Coronary artery (tissue), 2 donors: Measurements from ENCODE around the gene TMEM17.
"Not testable (repeated sequence)": the region's sequence is repeated elsewhere in the genome, so short reads cannot be mapped to it uniquely, and the experiment has no call there.

ENCODE experiments used
- DNase-seq: peaks from one replicate; pipeline ENCODE4 v3.0.0-alpha.2; 2017; ENCODE audit warnings: low spot score
- H3K27ac ChIP-seq, 2 donors: fragments of 200-600 bp; sonication (generic); one replicate each; pipeline ENCODE4 v1.5.1; 2016 to 2019
- H3K4me3 ChIP-seq: fragments of 200-600 bp; sonication (generic); 2 replicates; pipeline ENCODE4 v1.5.1; 2016; ENCODE audit warnings: mild to moderate bottlenecking, moderate library complexity
- TF ChIP-seq, protein P1 (sequence below): fragments of 200-600 bp; sonication (generic); IDR thresholded peaks from one replicate; pipeline ENCODE4 v1.5.1; 2019; ENCODE audit warnings: antibody characterized with exemption

TMEM17 gene

DNA sequence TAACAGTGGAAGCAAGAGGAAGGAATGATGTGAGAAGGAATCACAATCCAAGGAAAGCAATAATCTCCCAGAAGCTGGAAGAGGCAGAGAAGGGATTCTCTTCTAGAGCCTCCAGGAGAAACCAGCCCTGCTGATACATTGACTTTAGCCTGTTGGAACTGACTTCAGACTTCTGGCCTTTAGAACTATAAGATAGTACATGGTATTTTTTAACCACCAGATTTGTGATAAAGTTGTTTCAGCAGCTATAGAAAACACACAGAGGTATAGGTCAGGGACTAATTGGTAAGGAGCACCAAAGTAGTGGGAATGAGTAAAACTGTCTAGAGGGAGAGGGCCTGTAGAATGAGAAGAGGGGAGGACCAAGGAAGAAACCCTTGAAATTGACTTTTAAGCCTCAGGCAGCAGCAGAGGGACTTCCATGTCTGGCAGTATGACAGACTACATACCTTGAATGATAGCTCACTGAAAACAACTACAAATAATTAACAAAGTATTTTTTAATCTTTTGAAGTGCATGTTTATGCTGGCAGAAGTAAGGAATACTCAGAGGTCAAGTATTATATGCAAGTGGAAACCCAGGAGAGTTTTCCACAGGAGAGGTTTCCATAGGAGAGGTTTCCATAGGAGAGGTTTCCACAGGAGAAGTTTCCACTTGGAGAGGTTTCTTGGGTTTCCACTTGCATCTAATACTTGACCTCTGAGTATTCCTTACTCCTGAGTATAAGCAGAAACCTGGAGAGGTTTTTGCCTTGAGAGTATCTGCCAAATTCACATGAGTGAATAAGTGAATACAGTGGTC is 33.8 kb upstream of the TMEM17 start:
- DNase-seq = no peak
- TF ChIP-seq, protein P1, sequence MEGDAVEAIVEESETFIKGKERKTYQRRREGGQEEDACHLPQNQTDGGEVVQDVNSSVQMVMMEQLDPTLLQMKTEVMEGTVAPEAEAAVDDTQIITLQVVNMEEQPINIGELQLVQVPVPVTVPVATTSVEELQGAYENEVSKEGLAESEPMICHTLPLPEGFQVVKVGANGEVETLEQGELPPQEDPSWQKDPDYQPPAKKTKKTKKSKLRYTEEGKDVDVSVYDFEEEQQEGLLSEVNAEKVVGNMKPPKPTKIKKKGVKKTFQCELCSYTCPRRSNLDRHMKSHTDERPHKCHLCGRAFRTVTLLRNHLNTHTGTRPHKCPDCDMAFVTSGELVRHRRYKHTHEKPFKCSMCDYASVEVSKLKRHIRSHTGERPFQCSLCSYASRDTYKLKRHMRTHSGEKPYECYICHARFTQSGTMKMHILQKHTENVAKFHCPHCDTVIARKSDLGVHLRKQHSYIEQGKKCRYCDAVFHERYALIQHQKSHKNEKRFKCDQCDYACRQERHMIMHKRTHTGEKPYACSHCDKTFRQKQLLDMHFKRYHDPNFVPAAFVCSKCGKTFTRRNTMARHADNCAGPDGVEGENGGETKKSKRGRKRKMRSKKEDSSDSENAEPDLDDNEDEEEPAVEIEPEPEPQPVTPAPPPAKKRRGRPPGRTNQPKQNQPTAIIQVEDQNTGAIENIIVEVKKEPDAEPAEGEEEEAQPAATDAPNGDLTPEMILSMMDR = no peak
- H3K4me3 ChIP-seq = no peak overlapping the region
- H3K27ac ChIP-seq = no peak overlapping the region

- no peak for DNase-seq
- Histone ChIP-seq H3K4me3 (no peak overlapping the region), H3K27ac (no peak overlapping the region)
- TF ChIP-seq, protein P1 = no peak
These were observed 32.8 kb upstream of the TMEM17 start for GRCh38 chr2:62538756-62539155.

DNA sequence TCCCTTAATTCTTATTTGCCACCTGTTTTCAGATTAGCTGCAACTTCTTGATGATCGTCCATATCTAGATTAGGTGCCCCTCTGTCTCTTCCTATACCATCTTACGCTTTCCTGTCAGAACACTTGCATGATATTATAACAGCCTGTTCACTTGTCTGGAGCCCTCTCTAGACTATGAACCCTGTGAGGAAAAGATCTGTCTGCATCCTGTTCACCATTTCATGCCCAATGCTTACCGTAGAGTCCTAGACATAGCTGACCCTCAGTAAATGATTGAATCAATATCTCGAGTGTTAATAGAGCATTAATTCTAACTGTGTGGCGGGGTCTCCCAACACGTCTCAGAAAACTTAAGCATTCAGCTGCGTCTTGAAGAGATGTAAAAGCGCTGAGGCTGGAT is 31.8 kb upstream of the TMEM17 start:
- DNase-seq = no peak
- H3K27ac ChIP-seq = no peak overlapping the region
- no peak overlapping the region for H3K4me3 ChIP-seq
- TF ChIP-seq, protein P1 = no peak

GRCh38 chr2:62536873-62537547 is 31.0 kb upstream of the TMEM17 start:
- no peak for DNase-seq
- H3K27ac ChIP-seq = no peak overlapping the region
- TF ChIP-seq, protein P1 = no peak

DNA sequence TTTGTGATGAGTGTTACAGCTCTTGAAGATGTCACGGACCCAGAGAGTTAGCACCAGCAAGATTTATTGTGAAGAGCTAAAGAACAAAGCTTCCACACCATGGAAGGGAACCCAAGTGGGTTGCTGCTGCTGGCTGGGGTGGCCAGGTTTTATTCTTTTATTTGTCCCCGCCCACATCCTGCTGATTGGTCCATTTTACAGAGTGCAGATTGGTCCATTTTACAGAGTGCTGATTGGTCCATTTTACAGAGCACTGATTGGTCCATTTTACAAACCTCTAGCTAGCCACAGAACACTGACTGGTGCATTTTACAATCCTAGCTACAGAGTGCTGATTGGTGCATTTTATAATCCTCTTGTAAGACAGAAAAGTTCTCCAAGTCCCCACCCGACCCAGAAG is 29.5 kb upstream of the TMEM17 start:
- not testable (repeated sequence) for DNase-seq, H3K4me3 ChIP-seq, H3K27ac ChIP-seq

More at GRCh38 chr2:62536873-62537547, 31.0 kb upstream of the TMEM17 start:
- no peak overlapping the region for H3K4me3 ChIP-seq

DNA sequence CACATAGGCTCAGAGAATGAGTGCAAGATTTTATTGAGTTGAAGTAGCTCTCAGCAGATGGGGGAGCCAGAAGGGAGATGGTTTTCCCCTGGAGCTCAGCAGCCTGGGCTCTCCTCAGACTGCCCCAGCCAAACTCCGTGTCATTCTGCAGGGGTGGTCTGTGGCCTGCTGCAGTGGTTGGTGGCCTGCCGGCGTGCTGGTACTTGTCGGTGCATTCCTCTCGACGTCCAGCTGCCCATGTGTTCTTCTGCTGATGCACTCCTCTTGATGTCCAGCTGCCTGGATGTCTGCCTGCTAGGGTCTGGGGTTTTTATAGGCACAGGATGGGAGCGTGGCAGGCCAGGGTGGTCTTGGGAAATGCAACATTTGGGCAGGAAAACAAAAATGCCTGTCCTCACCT is 25.6 kb upstream of the TMEM17 start:
- no peak overlapping the region for H3K27ac ChIP-seq
- DNase-seq = no peak

GRCh38 chr2:62529758-62530157 is 23.8 kb upstream of the TMEM17 start:
- TF ChIP-seq, protein P1 = no peak
- no peak for DNase-seq
- no peak overlapping the region for H3K4me3 ChIP-seq
- H3K27ac ChIP-seq = no peak overlapping the region

More for the DNA sequence above, 25.6 kb upstream of the TMEM17 start:
- H3K4me3 ChIP-seq = no peak overlapping the region
- TF ChIP-seq, protein P1 = no peak
